OCI-LY3 (cell line): ENCODE results near the gene DRAP1.

ENCODE experiments used
- CTCF ChIP-seq: fragments of 200-600, 300-600 bp; sonication (generic); IDR thresholded peaks from 2 replicates; pipeline ENCODE4 v1.5.1; 2014; ENCODE audit warnings: antibody characterized with exemption, low read length, low read depth
- EZH2phosphoT487 ChIP-seq: fragments of 200-600 bp; shearing (Covaris generic); IDR thresholded peaks from 2 replicates; pipeline ENCODE4 v1.6.1; 2018; ENCODE audit warnings: antibody characterized with exemption, mixed run types, low read depth

GRCh38 chr11:65925397-65925796, 6.2 kb downstream of the DRAP1 start:
- TF ChIP-seq CTCF, result no peak
- no peak for TF ChIP-seq EZH2phosphoT487
